NCI-H146 treated with DMSO at 0.1 percent for 48 hours (cell line): ENCODE data around the gene AP2A2.

Experiments used
- DNase-seq: peaks from one replicate; lab custom pipeline; 2025; ENCODE audit not compliant: unreplicated experiment; lab: John Stamatoyannopoulos, UW

AP2A2 gene

GRCh38 chr11:1027483-1028290 lies 102.0 kb downstream of the AP2A2 start:
- no peak for DNase-seq

- no peak for DNase-seq
Observed at GRCh38 chr11:1028291-1028540, 102.5 kb downstream of the AP2A2 start.

GRCh38 chr11:1028616-1029015 lies 102.9 kb downstream of the AP2A2 start:
- no peak for DNase-seq

DNA sequence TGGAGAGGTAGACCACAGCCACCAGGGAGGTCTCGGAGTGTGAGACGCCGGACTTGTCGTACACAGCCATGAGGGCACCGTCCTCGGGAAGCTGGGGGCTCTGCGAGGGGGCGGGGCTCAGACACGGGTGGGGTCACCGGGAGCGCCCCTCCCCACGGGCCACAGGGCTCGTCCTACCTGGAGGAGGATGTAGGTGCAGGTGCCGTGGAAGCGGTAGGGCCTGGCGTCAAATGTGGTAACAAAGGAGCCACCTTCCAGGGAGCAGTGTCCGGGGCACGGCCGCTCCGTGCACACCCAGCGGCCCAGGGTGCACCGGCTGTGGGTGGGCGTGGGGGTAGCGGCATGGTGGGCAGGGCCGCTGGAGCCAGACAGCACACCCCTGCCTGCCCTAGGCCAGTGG lies 103.4 kb downstream of the AP2A2 start:
- DNase-seq = no peak

DNA sequence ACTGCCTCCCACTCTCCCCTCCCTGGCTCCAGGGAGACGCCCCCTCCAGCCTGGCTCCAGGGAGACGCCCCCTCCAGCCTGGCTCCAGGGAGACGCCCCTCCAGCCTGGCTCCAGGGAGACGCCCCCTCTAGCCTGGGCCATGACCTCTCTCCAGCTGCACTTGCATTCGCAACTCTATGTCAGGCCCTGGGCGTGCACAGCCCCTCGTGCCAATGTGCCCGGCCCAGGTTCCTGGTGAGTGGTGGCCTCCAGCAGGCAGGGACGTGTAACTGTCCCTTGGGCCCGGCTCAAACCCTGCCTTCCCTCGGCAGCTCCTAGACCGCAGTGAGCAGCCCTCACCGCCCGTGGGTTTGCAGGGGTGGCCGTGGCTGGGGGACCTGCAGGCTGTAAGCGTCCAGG lies 104.0 kb downstream of the AP2A2 start:
- DNase-seq = no peak

GRCh38 chr11:1030086-1030485 lies 104.4 kb downstream of the AP2A2 start:
- no peak for DNase-seq

GRCh38 chr11:1030556-1030955 lies 104.9 kb downstream of the AP2A2 start:
- DNase-seq = no peak

- no peak for DNase-seq
Observed at GRCh38 chr11:1031121-1031899, 105.6 kb downstream of the AP2A2 start.

DNA sequence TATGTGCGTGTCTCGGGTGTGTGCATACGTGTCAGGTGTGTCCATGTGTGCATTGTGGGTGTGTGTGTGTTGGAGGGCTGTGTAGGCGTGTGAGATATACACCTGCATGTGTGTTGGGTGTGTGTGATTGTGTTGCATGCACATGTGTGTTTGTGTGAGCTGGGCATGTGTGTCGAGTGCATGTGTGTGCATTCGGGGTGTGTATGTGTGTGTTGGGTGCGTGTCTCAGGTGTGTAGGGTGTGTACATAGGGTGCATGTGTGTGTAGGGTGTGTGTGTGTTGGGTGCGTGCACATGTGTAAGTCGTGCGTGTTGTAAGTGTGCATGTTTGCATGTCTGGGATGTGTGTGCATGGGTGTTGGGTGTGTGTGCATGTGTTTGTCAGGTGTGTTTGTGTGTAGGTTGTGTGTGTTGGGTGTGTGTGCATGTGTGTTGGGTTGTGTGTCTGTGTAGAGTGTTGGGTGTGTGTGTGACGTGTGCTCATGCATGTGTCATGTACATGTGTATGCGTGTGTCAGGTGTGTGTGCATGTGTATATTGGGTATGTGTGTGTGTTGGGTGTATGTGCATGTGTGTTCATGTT lies 106.7 kb downstream of the AP2A2 start:
- no peak for DNase-seq

GRCh38 chr11:1033016-1033798 lies 107.5 kb downstream of the AP2A2 start:
- DNase-seq = no peak

DNA sequence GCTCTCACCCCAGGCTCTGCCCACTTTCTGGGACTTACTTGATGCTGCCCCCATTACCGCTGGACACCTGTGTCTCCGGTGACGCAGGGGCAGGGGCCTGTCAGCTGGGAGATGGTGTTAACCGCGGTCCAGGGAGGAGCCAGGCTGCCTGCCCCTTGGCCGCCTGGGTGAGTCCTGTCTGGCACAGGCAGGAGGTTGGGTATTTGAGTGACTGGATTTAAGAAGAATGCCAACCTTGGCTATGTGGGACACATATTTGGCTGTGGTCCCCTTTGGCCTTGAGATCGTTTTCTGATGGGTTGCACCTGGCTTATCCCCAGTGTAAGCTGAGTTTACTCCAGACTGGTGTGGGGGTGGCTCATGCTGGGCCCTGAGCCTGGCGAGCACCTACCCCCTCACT lies 108.3 kb downstream of the AP2A2 start:
- no peak for DNase-seq

- no peak for DNase-seq
Observed at GRCh38 chr11:1034456-1035295, 109.0 kb downstream of the AP2A2 start.

- no peak for DNase-seq
Observed at GRCh38 chr11:1035577-1036283, 110.1 kb downstream of the AP2A2 start.

GRCh38 chr11:1036303-1036923 lies 110.7 kb downstream of the AP2A2 start, which contains the start of gene MUC6:
MUC6 (minus strand) TSS chr11:1036718; CDS start chr11:1036655, 63 bp downstream.
- peak; percentile 63 for DNase-seq

- DNase-seq = no peak
Observed at GRCh38 chr11:1036931-1037330, 111.3 kb downstream of the AP2A2 start.

DNA sequence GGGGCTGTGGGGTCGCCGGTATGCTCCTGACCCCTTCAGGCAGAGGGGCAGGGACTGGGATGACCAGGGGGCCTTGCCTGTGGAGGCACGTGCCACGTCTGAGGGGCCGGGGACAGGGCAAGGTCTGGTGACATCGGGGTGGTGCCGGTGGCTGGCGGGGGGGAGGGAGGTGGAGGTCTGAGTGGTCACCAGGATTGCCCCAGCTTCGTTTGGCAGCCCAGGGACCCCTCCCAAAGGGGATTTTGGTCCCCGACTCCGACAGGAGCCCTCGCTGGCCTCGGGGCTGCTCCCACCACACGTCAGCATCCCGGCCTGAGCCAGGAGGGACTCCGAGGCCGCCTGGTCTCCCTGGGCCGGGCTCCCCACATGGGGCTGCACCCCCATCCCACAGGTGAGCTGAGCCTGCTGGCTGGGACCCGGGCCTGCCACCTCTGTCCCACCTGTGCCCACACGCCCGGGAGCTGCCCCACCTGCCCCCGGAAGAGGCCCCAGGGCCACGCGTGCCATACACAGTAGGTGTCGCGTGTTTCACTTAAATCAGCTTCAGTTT lies 111.9 kb downstream of the AP2A2 start:
- no peak for DNase-seq

DNA sequence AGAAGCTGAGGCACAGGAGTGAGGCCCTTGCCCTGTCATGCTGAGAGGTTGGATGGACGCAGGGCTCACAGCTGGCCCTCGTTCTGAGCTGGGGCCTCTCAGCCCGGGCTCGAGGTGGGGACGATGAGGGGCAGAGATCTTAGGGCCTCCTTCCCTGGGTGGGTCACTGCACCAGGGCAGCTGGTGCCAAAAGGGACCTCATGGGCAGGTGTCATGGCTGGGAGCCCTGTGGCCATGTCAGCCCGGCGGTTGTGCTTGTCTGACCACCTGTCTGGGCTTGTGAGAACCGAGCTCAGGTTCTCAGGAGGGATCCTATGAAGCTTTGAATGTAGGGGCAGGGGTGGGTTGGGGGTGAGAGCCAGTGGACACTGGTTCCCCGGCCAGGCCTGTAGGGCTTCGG lies 112.7 kb downstream of the AP2A2 start:
- no peak for DNase-seq

- DNase-seq = no peak
Observed at GRCh38 chr11:1038921-1039320, 113.3 kb downstream of the AP2A2 start.
